K562 (cell line): ENCODE measurements around the gene WNK1. TPM values are rescaled to one million over a fixed set of nuclear protein-coding genes. Genes with fewer than 3 reads are reported as not detected.

Experiments
- BDP1 ChIP-seq: IDR thresholded peaks from 3 replicates; pipeline ENCODE4 v1.6.1; 2011; ENCODE audit not compliant: insufficient read length, insufficient read depth
- CBX1 ChIP-seq: sonication (generic); IDR thresholded peaks from 2 replicates; pipeline ENCODE4 v1.6.1; 2016; ENCODE audit warnings: antibody characterized with exemption, low read depth, mild to moderate bottlenecking
- FOSL1 ChIP-seq: fragments of 200-800 bp; sonication (Bioruptor generic); conservative IDR thresholded peaks from 2 replicates; pipeline ENCODE4 v1.6.1; 2016; ENCODE audit warnings: missing genetic modification characterization, missing compliant biosample characterization
- FOXM1 ChIP-seq, 2 experiments: fragments of 450-650 bp in 1 of 2; sonication (generic) in 1 of 2; formaldehyde crosslinking in 1 of 2; IDR thresholded peaks; 2 replicates each; pipeline versions ENCODE4 v1.6.1 to v1.9.0; 2017 to 2022; ENCODE audit warnings: low read depth in 2 of 2, mild to moderate bottlenecking in 2 of 2, missing genetic modification reagents in 1 of 2, moderate library complexity in 1 of 2
- HINFP ChIP-seq: fragments of 450-650 bp; conservative IDR thresholded peaks from 2 replicates; pipeline ENCODE4 v1.6.1; 2016; ENCODE audit warnings: missing genetic modification characterization, low read depth, mild to moderate bottlenecking, control low read depth, missing compliant biosample characterization
- MAFF ChIP-seq: IDR thresholded peaks from 2 replicates; pipeline ENCODE4 v1.6.1; 2012; ENCODE audit warnings: low read length, improper control_type of control experiment
- SIN3A ChIP-seq, 2 experiments: fragments of 150-350 bp in 1 of 2; IDR thresholded peaks; 2 replicates each; pipeline ENCODE4 v1.6.1; 2011 to 2016; ENCODE audit warnings: borderline replicate concordance in 2 of 2, low read depth in 2 of 2, low read length in 2 of 2, mild to moderate bottlenecking in 2 of 2, moderate library complexity in 2 of 2; ENCODE audit not compliant: control insufficient read depth in 1 of 2
- SMARCA4 ChIP-seq: fragments of 450-650 bp; IDR thresholded peaks from 2 replicates; pipeline ENCODE4 v1.6.1; 2016
- THRAP3 ChIP-seq: fragments of 450-650 bp; IDR thresholded peaks from 2 replicates; pipeline ENCODE4 v1.6.1; 2016; ENCODE audit warnings: mild to moderate bottlenecking, inconsistent platforms, borderline replicate concordance
- THRB ChIP-seq: fragments of 450-650 bp; formaldehyde crosslinking; conservative IDR thresholded peaks from 2 replicates; pipeline ENCODE4 v1.4.0; 2022; ENCODE audit warnings: mild to moderate bottlenecking, missing genetic modification characterization
- ZNF583 ChIP-seq: fragments of 250-450 bp; sonication (Bioruptor Pico); IDR thresholded peaks from 2 replicates; pipeline ENCODE4 v1.4.0; 2020
- polyA plus RNA-seq, 8 experiments: library from polyadenylated mRNA; depleted of rRNA in 4 of 8; stranded (reverse) in 5 of 8; unstranded in 3 of 8; fragments of >200 nt; fragmentation: Nextera tagmentation in 2 of 8; fragmentation: Illumina TruSeq in 1 of 8; extraction: Ambion mirVana in 2 of 8; extraction: Trizol in 1 of 8; gene quantifications; 2 replicates each; pipeline versions ENCODE4 v1.2.1 to v1.2.3, GENCODE V29; 2011 to 2014; ENCODE audit warnings: inconsistent platforms in 1 of 8, missing spikeins in 1 of 8
- total RNA-seq, 7 experiments: library from RNA; depleted of rRNA in 6 of 7; stranded (reverse); fragments of >200 nt in 6 of 7; fragmentation: Illumina TruSeq in 2 of 7; extraction: Trizol in 2 of 7; gene quantifications; 2 replicates each; pipeline versions ENCODE4 v1.2.1 to v1.2.3, GENCODE V29; 2011 to 2021; ENCODE audit warnings: low replicate concordance in 1 of 7
- TF ChIP-seq, protein P1 (sequence below), 2 experiments: fragments of 450-650 bp in 1 of 2; sonication (generic) in 1 of 2; formaldehyde crosslinking in 1 of 2; IDR thresholded peaks; 2 replicates each; pipeline versions ENCODE4 v1.7.1 to v1.9.0; 2016 to 2022; ENCODE audit warnings: inconsistent platforms in 1 of 2, mild to moderate bottlenecking in 1 of 2, missing genetic modification reagents in 1 of 2

WNK1 gene
- total and polyA plus RNA-seq, 9 of the 15 experiments (the other 6 are each of a cell fraction or from before 2014, with no cell fraction given) = 4.3 to 73.9 (median 31.0) TPM

DNA sequence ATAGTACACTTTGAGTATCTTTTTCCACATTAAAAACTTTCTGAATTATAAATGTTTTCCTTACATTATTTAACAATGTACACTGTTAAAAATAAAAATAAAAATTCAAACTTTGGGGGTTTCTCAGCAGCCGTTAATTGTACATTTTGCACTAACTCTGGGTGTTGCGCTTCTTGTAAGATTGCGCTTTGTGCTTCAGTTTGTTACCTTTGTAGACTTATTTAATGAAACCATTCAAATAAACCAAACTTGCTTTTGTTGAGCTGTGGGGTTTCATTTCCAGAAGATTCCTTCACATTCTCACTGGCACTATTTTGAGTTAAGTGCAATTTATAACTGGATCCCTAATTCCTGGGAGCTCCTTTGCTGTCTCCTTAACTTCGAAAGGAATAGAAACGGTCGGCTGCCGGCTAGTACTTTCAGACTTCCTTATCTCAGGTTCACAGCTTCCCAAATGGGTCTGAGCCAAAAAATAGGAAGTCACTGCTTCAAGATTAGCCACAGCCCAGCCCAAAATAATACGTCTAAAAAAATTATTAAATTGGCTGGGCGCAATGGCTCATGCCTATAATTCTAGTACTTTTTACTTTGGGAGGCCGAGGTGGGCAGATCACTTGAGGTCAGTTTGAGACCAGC, 158.9 kb downstream of the WNK1 start (continued):
- TF ChIP-seq THRB (CRISPR knock-in tag) (no peak), SMARCA4 (peak; percentile 87), BDP1 (no peak), CBX1 (no peak), THRAP3 (no peak), FOSL1 (no peak), FOXM1 (IDR thresholded peaks at IDR 0.05; ENCODE audit: low read depth) (peak; percentile 71), FOXM1 (CRISPR knock-in tag; IDR thresholded peaks at IDR 0.05; ENCODE audit: low read depth) (no peak), MAFF (no peak), HINFP (tag) (no peak), ZNF583 (CRISPR knock-in tag) (no peak), SIN3A (IDR thresholded peaks at IDR 0.05; ENCODE audit: borderline replicate concordance in 2 of 2, control insufficient read depth in 1 of 2, low read depth in 2 of 2, low read length in 2 of 2) (no peak)
- TF ChIP-seq, protein P1, sequence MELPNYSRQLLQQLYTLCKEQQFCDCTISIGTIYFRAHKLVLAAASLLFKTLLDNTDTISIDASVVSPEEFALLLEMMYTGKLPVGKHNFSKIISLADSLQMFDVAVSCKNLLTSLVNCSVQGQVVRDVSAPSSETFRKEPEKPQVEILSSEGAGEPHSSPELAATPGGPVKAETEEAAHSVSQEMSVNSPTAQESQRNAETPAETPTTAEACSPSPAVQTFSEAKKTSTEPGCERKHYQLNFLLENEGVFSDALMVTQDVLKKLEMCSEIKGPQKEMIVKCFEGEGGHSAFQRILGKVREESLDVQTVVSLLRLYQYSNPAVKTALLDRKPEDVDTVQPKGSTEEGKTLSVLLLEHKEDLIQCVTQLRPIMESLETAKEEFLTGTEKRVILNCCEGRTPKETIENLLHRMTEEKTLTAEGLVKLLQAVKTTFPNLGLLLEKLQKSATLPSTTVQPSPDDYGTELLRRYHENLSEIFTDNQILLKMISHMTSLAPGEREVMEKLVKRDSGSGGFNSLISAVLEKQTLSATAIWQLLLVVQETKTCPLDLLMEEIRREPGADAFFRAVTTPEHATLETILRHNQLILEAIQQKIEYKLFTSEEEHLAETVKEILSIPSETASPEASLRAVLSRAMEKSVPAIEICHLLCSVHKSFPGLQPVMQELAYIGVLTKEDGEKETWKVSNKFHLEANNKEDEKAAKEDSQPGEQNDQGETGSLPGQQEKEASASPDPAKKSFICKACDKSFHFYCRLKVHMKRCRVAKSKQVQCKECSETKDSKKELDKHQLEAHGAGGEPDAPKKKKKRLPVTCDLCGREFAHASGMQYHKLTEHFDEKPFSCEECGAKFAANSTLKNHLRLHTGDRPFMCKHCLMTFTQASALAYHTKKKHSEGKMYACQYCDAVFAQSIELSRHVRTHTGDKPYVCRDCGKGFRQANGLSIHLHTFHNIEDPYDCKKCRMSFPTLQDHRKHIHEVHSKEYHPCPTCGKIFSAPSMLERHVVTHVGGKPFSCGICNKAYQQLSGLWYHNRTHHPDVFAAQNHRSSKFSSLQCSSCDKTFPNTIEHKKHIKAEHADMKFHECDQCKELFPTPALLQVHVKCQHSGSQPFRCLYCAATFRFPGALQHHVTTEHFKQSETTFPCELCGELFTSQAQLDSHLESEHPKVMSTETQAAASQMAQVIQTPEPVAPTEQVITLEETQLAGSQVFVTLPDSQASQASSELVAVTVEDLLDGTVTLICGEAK (IDR thresholded peaks at IDR 0.05) = no peak
- TF ChIP-seq, protein P1 (CRISPR knock-in tag; IDR thresholded peaks at IDR 0.05) = no peak
